SJSA1 (cell line): Measurements from ENCODE around the gene TBCK. TPM values are rescaled to one million over a fixed set of nuclear protein-coding genes. Genes with fewer than 3 reads are reported as not detected.

ENCODE experiments used
- DNase-seq, 2 experiments: peaks; one replicate each; pipeline ENCODE4 v3.0.0-alpha.2; 2015 to 2020; ENCODE audit warnings: low spot score in 2 of 2, low read depth in 1 of 2
- H3K27ac ChIP-seq: fragments of 250-450 bp; sonication (Bioruptor Pico); 2 replicates; pipeline ENCODE4 v1.5.1; 2020; ENCODE audit warnings: mild to moderate bottlenecking, moderate library complexity
- H3K27me3 ChIP-seq: fragments of 250-450 bp; sonication (Bioruptor Pico); replicated peaks from 2 replicates; pipeline ENCODE4 v1.5.1; 2020; ENCODE audit warnings: mild to moderate bottlenecking, moderate library complexity
- H3K36me3 ChIP-seq: fragments of 250-450 bp; sonication (Bioruptor Pico); 2 replicates; pipeline ENCODE4 v1.5.1; 2020; ENCODE audit warnings: mild to moderate bottlenecking
- H3K4me1 ChIP-seq: fragments of 250-450 bp; sonication (Bioruptor Pico); replicated peaks from 2 replicates; pipeline ENCODE4 v1.6.1; 2021; ENCODE audit warnings: mild to moderate bottlenecking
- H3K4me3 ChIP-seq: fragments of 250-450 bp; sonication (Bioruptor Pico); 2 replicates; pipeline ENCODE4 v1.5.1; 2020; ENCODE audit warnings: mild to moderate bottlenecking
- H3K9me3 ChIP-seq: fragments of 250-450 bp; sonication (Bioruptor Pico); replicated peaks from 2 replicates; pipeline ENCODE4 v1.5.1; 2020; ENCODE audit warnings: mild to moderate bottlenecking
- total RNA-seq: library from RNA; depleted of rRNA; stranded (reverse); fragments of >200 nt; shearing (Covaris generic); gene quantifications from 2 replicates; pipeline ENCODE4 v1.2.3, GENCODE V29; 2014

Gene TBCK
- total RNA-seq, 1 experiment from 2014 or later = 22.3 TPM

DNA sequence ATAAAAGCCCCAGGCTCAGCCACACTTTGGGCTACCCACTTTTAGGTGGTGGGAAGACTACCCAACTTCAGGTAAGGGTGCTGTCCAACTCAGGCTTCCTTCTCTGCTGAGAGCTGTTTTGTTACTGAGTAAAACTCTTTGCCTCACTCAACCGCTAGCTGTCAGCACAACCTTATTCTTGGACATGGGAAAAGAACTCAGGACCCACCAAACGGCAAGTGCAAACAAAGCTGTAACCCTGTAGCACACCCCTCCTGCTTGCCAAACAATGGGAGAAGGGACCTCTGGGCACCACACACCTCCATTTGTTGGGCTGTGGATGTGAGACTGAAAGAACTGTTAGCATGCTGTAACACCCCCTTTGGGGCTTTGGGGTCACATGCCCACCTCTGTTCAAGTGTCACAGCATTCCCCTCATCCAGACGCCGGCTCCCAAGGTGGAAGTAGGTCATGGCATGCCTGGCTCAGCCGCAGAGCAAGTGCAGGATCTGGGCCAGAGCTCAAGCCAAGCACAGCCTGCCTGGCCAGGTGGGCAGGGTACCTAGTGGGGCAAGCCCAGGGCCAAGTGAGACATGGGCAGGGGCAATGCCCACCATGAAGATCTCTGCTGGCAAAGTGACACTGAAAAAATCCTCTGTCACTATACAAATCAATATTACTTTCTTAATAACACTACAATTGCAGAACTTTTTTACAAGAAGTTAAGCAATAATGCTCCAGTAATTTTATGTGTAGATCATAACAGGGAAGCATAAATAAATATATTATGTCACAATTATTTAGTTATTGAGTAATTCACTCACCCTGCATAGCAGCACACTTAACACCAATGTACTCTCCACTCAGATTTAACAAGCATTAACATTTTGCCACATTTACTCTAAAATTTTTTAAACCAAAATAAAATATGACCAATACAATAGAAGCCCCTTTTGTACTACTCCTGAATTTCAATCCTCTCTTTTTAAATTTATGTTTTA, 107.2 kb downstream of the TBCK start:
- Histone ChIP-seq H3K9me3 (no peaks in the 10 kb centered on the region), H3K27ac (no peak overlapping the region), H3K27me3 (no peaks in the 10 kb centered on the region), H3K4me1 (no peaks in the 10 kb centered on the region), H3K36me3 (no peaks in the 10 kb centered on the region), H3K4me3 (no peak overlapping the region)
- DNase-seq = no peak

DNA sequence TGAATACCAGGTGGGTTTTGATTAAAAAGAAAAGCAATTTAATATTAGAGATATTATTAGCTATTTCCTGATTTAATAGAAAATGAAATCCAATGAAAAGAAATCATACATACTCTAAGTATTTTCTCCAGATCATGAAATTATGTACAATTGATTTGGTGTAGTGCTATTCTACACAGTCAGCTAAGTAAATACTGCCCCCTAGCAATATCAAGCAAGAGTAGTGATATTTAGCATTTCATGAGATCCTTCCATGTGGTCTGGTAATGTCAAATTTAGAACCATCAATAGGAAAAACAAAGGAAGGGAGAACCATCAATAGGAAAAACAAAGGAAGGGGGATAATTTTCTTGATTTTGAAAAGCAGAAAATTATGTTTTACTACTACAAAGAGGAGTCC, 114.6 kb downstream of the TBCK start:
- H3K27me3 ChIP-seq = no peaks in the 10 kb centered on the region
- no peak overlapping the region for H3K4me3 ChIP-seq
- H3K9me3 ChIP-seq = no peaks in the 10 kb centered on the region
- H3K4me1 ChIP-seq = no peaks in the 10 kb centered on the region
- H3K27ac ChIP-seq = no peak overlapping the region
- DNase-seq = no peak
- H3K36me3 ChIP-seq = no peaks in the 10 kb centered on the region

DNA sequence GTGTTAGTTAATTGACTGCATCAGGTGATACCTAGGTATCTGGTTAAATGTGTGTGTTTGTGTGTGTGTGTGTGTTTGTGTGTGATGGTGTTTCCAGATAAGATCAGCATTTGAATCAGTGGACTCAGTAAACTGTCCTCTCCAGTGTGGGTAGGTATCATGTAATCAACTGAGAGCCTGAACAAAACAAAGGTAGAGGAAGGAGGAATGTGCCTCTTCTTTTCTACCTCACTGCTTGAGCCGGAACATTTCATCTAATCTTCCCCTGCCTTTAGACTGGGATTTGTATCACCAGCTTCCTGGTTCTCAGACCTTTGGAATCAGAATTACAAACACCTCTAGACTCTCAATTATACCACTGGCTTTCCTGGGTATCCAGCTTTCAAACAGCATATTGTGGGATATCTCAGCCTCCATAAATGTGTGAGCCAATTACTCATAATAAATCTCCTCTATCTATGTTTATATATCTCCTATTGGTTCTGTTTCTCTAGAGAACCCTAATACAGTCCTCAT, 120.5 kb downstream of the TBCK start:
- H3K9me3 ChIP-seq = no peaks in the 10 kb centered on the region
- 0 out of 2 replicates have a peak, but pooled peaks cover 4% of the 10 kb centered on the region for H3K36me3 ChIP-seq
- no peaks in the 10 kb centered on the region for H3K27me3 ChIP-seq
- H3K4me1 ChIP-seq = no peaks in the 10 kb centered on the region
- no peak overlapping the region for H3K27ac ChIP-seq
- H3K4me3 ChIP-seq = no peak overlapping the region
- no peak for DNase-seq

DNA sequence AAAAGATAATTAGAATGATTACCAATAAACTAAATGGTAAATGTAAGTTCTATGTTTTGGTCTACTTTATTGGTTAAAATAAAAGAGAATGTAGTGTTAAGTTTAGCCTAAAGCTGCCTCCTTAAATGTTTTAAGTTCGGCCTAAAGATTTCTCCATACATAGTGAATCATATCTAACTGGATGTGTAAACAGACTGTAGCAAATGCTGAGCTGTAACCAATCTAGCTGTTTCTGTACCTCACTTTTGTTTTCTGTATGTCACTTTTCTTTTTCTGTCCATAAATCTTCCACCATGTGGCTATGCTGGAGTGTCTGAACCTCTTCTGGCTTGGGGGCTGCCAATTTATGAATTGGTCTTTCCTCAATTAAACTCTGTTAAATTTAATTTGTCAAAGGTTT, 121.2 kb downstream of the TBCK start:
- Histone ChIP-seq H3K36me3 (0 out of 2 replicates have a peak, but pooled peaks cover 4% of the 10 kb centered on the region), H3K9me3 (no peaks in the 10 kb centered on the region), H3K4me1 (no peaks in the 10 kb centered on the region), H3K27ac (no peak overlapping the region), H3K4me3 (no peak overlapping the region), H3K27me3 (no peaks in the 10 kb centered on the region)
- DNase-seq = no peak

DNA sequence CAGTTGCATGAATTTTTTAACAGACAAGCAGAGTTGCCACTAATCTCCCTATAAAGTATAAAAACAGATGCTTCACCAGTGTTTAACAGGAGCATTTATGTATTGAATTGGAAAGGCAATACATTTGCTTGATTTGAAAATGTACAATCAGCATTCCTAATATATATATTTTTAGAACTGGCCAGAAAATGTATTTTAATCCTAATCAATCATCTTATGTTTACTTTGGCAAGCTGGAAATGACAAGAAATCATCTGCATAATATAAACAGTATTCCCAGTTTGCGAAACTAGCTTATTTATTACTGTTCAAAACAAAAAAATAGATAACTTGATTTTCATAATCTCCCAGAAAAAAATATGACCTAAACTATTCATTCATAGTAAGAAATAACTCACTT, 123.9 kb downstream of the TBCK start:
- Histone ChIP-seq H3K4me3 (no peak overlapping the region), H3K27ac (no peak overlapping the region), H3K36me3 (0 out of 2 replicates have a peak, but pooled peaks cover 4% of the 10 kb centered on the region), H3K9me3 (no peaks in the 10 kb centered on the region), H3K4me1 (no peaks in the 10 kb centered on the region), H3K27me3 (no peaks in the 10 kb centered on the region)
- DNase-seq = no peak

DNA sequence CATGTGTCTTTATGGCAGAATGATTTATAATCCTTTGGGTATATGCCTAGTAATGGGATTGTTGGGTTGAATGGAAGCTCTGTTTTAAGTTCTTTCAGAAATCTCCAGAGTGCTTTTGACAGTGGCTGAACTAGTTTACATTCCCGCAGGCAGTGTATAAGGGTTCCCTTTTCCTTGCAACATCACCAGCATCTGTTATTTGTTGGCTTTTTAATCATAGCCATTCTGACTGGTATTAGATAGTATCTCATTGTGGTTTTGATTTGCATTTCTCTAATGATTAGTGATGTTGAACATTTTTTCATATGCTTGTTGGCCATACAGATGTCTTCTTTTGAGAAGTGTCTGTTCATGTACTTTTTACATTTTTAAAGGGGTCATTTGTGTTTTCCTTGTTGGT, 129.8 kb downstream of the TBCK start:
- no peaks in the 10 kb centered on the region for H3K27me3 ChIP-seq
- DNase-seq = no peak
- H3K9me3 ChIP-seq = no peaks in the 10 kb centered on the region
- no peak overlapping the region for H3K27ac ChIP-seq
- H3K36me3 ChIP-seq = peaks cover 3% of the 10 kb centered on the region; the same call in 1 of the 2 replicates
- no peaks in the 10 kb centered on the region for H3K4me1 ChIP-seq
- no peak overlapping the region for H3K4me3 ChIP-seq

DNA sequence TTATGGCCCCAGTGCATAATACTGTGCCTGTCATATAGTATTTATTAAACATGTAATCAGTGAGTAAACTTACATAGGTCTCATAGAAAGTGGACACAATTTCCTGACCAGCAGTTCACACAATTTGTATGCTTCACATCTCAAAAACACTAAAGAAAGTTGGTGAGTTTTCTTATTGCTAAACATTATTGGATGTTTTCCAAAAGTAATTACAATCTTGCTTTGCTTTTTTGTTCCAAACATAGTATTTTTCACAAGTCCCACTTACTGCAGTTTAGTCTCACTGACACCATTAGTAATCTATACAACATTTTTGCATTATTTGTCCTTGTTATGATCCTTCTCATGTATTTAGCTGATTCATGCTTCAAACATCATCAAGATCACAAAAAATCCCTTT, 132.5 kb downstream of the TBCK start:
- Histone ChIP-seq H3K4me1 (no peaks in the 10 kb centered on the region), H3K4me3 (no peak overlapping the region), H3K27me3 (no peaks in the 10 kb centered on the region), H3K27ac (no peak overlapping the region), H3K36me3 (peaks cover 3% of the 10 kb centered on the region; the same call in 1 of the 2 replicates), H3K9me3 (no peaks in the 10 kb centered on the region)
- no peak for DNase-seq

DNA sequence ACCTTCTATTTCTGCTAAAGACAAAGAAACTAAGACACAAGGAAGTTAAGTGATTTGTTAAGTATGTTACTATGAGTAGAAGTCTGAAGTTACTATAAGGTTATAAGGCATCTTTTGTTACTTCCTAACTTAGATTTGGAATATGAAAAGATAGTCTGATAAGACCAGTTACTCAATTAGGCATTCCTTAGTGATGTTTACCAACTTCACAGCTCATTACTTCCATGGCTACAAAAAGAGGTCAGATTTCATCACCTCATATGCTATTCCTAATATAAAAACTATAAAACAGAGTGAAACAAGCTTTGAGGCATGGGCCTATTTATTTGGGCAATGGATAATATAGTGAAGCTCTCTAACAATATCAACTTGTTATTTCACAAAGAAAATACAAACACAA, 143.1 kb downstream of the TBCK start:
- Histone ChIP-seq H3K4me3 (no peak overlapping the region), H3K9me3 (no peaks in the 10 kb centered on the region), H3K27me3 (no peaks in the 10 kb centered on the region), H3K4me1 (no peaks in the 10 kb centered on the region), H3K36me3 (no peaks in the 10 kb centered on the region), H3K27ac (no peak overlapping the region)
- DNase-seq = no peak

DNA sequence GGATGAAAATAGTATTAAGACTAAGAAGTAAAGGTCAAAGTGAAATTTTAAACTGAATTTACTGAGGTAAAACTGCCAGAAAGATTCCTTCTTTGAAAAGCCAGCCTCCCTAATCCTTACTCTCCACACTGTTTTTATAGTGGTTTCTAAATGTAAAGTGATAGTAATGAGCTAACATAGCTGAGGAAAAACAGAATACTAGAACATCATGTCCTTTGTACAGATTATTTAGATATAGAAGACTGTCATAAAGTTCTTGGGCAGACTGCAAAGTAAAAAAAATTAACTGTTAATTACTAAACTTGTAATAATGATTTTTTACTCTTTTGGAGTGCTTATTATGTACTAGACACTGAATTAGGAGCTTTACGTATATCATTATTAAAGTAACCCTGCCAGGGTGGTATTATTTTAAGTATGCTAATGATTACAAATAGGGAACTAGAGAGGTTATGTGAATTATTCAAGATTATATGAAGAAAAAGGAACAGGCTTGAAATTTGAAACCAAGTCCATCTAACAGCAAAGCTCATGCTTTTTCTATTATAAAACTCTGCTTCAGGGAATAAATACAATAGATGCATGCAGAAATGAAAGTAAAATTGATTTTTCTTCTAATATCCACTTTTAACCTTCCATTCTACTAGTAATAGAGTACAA, 150.5 kb downstream of the TBCK start:
- H3K9me3 ChIP-seq = no peaks in the 10 kb centered on the region
- DNase-seq = no peak
- 0 out of 2 replicates have a peak, but pooled peaks cover 9% of the 10 kb centered on the region for H3K36me3 ChIP-seq
- no peak overlapping the region for H3K27ac ChIP-seq
- no peak overlapping the region for H3K4me3 ChIP-seq
- no peaks in the 10 kb centered on the region for H3K4me1 ChIP-seq
- no peaks in the 10 kb centered on the region for H3K27me3 ChIP-seq

DNA sequence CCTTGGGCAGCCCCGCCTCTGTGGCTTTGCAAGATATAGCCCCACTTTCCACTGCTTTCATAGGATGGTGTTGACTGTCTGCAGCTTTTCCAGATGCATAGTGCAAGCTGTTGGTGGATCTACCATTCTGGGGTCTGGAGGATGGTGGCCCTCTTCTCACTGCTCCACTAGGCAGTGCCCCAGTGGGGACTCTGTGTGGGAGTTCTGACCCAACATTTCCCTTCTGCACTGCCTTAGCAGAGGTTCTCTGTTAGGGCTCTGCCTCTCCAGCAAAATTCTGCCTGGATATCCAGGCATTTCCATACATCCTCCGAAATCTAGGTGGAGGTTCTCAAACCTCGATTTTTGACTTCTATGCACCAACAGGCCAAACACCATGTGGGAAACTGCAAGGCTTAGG, 153.7 kb downstream of the TBCK start:
- Histone ChIP-seq H3K4me1 (no peaks in the 10 kb centered on the region), H3K27ac (no peak overlapping the region), H3K4me3 (no peak overlapping the region), H3K9me3 (no peaks in the 10 kb centered on the region), H3K27me3 (no peaks in the 10 kb centered on the region), H3K36me3 (peaks cover 9% of the 10 kb centered on the region; the same call in 1 of the 2 replicates)
- no peak for DNase-seq

DNA sequence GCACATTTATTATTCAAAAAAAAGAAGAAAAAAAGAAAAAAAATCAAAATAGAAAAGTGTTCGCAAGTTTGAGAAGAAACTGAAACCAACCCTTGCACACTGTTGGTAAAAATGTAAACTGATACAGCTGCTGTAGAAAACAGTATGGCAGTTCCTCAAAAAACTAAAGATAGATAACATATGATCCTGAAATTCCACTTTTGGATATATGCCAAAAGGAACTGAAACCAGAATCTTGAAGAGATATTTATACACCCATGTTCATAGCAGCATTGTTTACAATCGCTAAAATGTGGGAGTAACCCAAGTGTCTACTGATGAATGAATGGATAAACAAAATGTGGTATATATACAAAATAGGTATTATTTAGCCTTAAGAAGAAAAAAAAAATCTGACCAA, 155.4 kb downstream of the TBCK start:
- no peak overlapping the region for H3K27ac ChIP-seq
- no peak for DNase-seq
- H3K4me3 ChIP-seq = no peak overlapping the region
- no peaks in the 10 kb centered on the region for H3K4me1 ChIP-seq
- no peaks in the 10 kb centered on the region for H3K9me3 ChIP-seq
- H3K27me3 ChIP-seq = no peaks in the 10 kb centered on the region
- peaks cover 9% of the 10 kb centered on the region; the same call in 1 of the 2 replicates for H3K36me3 ChIP-seq

DNA sequence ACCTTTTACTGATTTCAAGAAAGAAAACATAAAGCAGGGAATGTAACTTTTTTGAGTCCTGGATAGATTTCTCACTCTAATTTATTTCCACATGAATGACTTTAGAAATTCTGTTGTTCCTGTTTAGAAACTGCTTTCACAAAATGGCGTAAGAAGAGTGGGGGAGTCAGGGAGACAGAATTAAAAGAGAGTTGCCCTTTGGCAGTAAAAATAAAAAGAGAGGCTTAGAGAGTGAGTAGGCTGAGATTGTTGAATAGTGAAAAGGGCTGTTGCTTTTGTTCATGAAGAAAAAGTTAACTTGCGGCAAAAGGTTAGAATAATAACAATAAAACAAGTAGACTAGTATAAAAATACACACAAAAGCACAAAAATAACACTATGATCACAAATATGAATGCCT, 166.1 kb downstream of the TBCK start:
- H3K36me3 ChIP-seq = no peaks in the 10 kb centered on the region
- H3K4me1 ChIP-seq = no peaks in the 10 kb centered on the region
- no peak for DNase-seq
- no peaks in the 10 kb centered on the region for H3K9me3 ChIP-seq
- H3K27me3 ChIP-seq = no peaks in the 10 kb centered on the region
- no peak overlapping the region for H3K4me3 ChIP-seq
- H3K27ac ChIP-seq = no peak overlapping the region

DNA sequence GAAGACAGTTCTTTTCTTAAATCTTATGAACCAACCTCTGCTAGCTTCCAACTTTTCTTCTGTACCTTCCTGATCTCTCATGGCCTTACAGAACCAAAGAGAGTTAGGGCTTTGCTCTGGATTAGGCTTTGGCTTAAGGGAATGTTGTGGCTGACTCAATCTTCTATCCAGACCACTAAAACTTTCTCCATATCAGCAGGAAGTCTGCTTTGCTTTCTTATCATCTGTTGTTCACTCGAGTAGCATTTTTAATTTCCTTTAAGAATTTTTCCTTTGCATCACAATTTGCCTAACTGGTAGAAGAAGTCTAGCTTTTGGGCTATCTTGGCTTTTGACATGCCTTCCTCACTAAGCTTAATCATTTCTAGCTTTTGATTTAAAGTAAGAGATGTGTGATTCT, 167.0 kb downstream of the TBCK start:
- Histone ChIP-seq H3K4me3 (no peak overlapping the region), H3K9me3 (no peaks in the 10 kb centered on the region), H3K4me1 (no peaks in the 10 kb centered on the region), H3K27me3 (no peaks in the 10 kb centered on the region), H3K36me3 (no peaks in the 10 kb centered on the region), H3K27ac (no peak overlapping the region)
- DNase-seq = no peak

DNA sequence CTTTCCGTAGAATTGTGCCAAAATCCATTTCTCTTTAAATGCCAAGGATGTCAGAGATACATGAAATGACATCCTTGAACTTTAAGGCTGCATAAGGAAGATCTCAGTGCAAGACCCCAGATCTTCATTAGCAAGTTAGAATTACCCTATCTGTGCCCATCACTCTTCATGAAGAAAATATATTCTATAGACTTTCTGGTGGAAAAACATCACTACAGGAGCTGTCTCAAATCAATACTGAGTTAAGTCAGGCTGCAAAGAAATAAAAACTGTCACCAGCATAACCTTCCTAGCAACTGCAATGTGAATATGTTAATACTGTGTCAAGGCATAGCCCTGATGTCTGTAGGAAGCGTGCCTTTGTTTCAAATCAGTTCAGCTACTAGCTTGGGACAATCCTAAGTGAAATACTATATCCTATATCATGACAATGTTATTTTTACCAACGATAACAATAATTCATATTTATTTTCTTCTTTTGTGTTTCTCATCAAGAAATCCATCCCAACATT, 173.3 kb downstream of the TBCK start:
- no peak overlapping the region for H3K27ac ChIP-seq
- H3K4me1 ChIP-seq = no peaks in the 10 kb centered on the region
- no peaks in the 10 kb centered on the region for H3K36me3 ChIP-seq
- no peak for DNase-seq
- no peak overlapping the region for H3K4me3 ChIP-seq
- no peaks in the 10 kb centered on the region for H3K9me3 ChIP-seq
- H3K27me3 ChIP-seq = no peaks in the 10 kb centered on the region
